Measurements from ENCODE around the gene KLHL22.
A peak's percentile ranks its signal among the peaks of the same experiment; 100 is the strongest.
"Not testable (repeated sequence)": the region's sequence is repeated elsewhere in the genome, so short reads cannot be mapped to it uniquely, and the experiment has no call there.

Gene KLHL22

GRCh38 chr22:20466659-20467379 is 28.8 kb downstream of the KLHL22 start:
- DNase-seq: no peak

- DNase-seq: no peak
Measured at GRCh38 chr22:20465759-20466077, 29.9 kb downstream of the KLHL22 start.

GRCh38 chr22:20464912-20465758 is 30.5 kb downstream of the KLHL22 start:
- DNase-seq: no peak

- DNase-seq: no peak
Measured at GRCh38 chr22:20464096-20464614, 31.4 kb downstream of the KLHL22 start.

GRCh38 chr22:20463324-20464095 is 32.1 kb downstream of the KLHL22 start:
- no peak for DNase-seq

GRCh38 chr22:20459862-20460261 is 35.7 kb downstream of the KLHL22 start:
- no peak for DNase-seq

- no peak for DNase-seq
Measured at GRCh38 chr22:20459152-20459542, 36.4 kb downstream of the KLHL22 start.

- no peak for DNase-seq
Measured at GRCh38 chr22:20458530-20459151, 37.0 kb downstream of the KLHL22 start.

- no peak for DNase-seq
Measured at GRCh38 chr22:20457506-20458240, 37.9 kb downstream of the KLHL22 start.

GRCh38 chr22:20456722-20457076 is 38.9 kb downstream of the KLHL22 start:
- DNase-seq: no peak

GRCh38 chr22:20456064-20456721 is 39.4 kb downstream of the KLHL22 start:
- DNase-seq: peak; percentile 11

- DNase-seq: no peak
Measured at GRCh38 chr22:20455709-20456063, 39.9 kb downstream of the KLHL22 start.

- DNase-seq: no peak
Measured at GRCh38 chr22:20453222-20453621, 42.4 kb downstream of the KLHL22 start.

- DNase-seq: no peak
Measured at GRCh38 chr22:20451920-20452319, 43.7 kb downstream of the KLHL22 start.

- not testable (repeated sequence) for DNase-seq
Measured at GRCh38 chr22:20451129-20451778, 44.3 kb downstream of the KLHL22 start.

GRCh38 chr22:20450551-20450906 is 45.1 kb downstream of the KLHL22 start:
- DNase-seq: no peak

GRCh38 chr22:20449819-20450550 is 45.6 kb downstream of the KLHL22 start:
- no peak for DNase-seq

GRCh38 chr22:20448630-20449029 is 47.0 kb downstream of the KLHL22 start:
- DNase-seq: no peak

GRCh38 chr22:20446383-20446970 is 49.1 kb downstream of the KLHL22 start:
- DNase-seq: no peak

GRCh38 chr22:20444325-20444724 is 51.3 kb downstream of the KLHL22 start:
- no peak for DNase-seq

All from NCI-H2029 treated with DMSO at 0.1 percent for 48 hours (cell line).